GM12891 (cell line): ENCODE data around the gene RYR3.

Experiments
- POLR2A ChIP-seq: IDR thresholded peaks from 2 replicates; pipeline ENCODE4 v1.6.1; 2011; ENCODE audit warnings: low read depth, low read length, control low read depth
- TAF1 ChIP-seq: IDR thresholded peaks from 2 replicates; pipeline ENCODE4 v1.6.1; 2011; ENCODE audit warnings: low read depth, low read length, control low read depth

- TF ChIP-seq POLR2A (no peak), TAF1 (no peak)
Observed at GRCh38 chr15:33309602-33310276, 1.0 kb upstream of the RYR3 start.
